B cell (primary cell): ENCODE measurements around the gene RABEP2. TPM values are rescaled to one million over a fixed set of nuclear protein-coding genes. Genes with fewer than 3 reads are reported as not detected.

Source experiments
- ATAC-seq: fragments of 200-7000 bp; cut with Tn5 transposase; one replicate; pipeline ENCODE4 v1.10.0; 2021; ENCODE audit warnings: low read depth, mild to moderate bottlenecking, moderate number of reproducible peaks, moderate library complexity
- CTCF ChIA-PET: fragments of 350-600 bp; sonication (Branson Sonifier 250); formaldehyde crosslinking; loops from one replicate; lab custom pipeline; 2021; ENCODE audit warnings: antibody characterized with exemption, inconsistent platforms; lab: Charles Lee
- POLR2A ChIA-PET: fragments of 350-600 bp; sonication (Branson Sonifier 250); formaldehyde crosslinking; loops from one replicate; lab custom pipeline; 2021; ENCODE audit warnings: antibody characterized with exemption; lab: Charles Lee
- DNase-seq: peaks from one replicate; pipeline ENCODE4 v3.0.0; 2013
- H2AFZ ChIP-seq: 2 replicates; pipeline ENCODE4 v1.6.1; 2012; ENCODE audit warnings: mild to moderate bottlenecking, low read depth, low read length; ENCODE audit not compliant: insufficient read depth, poor library complexity, severe bottlenecking
- H3K27ac ChIP-seq, 2 donors: 1 replicate in 1 of 2; 2 replicates in 1 of 2; pipeline ENCODE4 v1.5.1; 2012 to 2013; ENCODE audit warnings: low read length in 2 of 2, mild to moderate bottlenecking in 2 of 2, moderate library complexity in 1 of 2
- H3K27me3 ChIP-seq, 4 experiments: fragments of 200-600 bp in 1 of 4; sonication (generic) in 1 of 4; replicated peaks in 1 of 4; 1 replicate in 2 of 4; 2 replicates in 2 of 4; pipeline versions ENCODE4 v1.6.1 to v1.7.0; 2013 to 2016; ENCODE audit warnings: low read length in 3 of 4, mild to moderate bottlenecking in 2 of 4, mixed read lengths in 1 of 4, moderate library complexity in 1 of 4; ENCODE audit not compliant: insufficient read depth in 4 of 4, control insufficient read depth in 3 of 4; ENCODE audit errors: control extremely low read depth in 1 of 4
- H3K36me3 ChIP-seq, 2 experiments: replicated peaks in 1 of 2; 1 replicate in 1 of 2; 2 replicates in 1 of 2; pipeline versions ENCODE4 v1.6.1 to v1.7.1; 2013; ENCODE audit warnings: low read length in 1 of 2; ENCODE audit not compliant: insufficient read depth in 2 of 2, control insufficient read depth in 1 of 2; ENCODE audit errors: control extremely low read depth in 1 of 2, extremely low read depth in 1 of 2
- H3K4me1 ChIP-seq, 2 donors: fragments of 200-600 bp in 1 of 2; sonication (generic) in 1 of 2; 1 replicate in 1 of 2; 2 replicates in 1 of 2; pipeline versions ENCODE4 v1.5.1 to v1.6.1; 2013 to 2017; ENCODE audit warnings: low read length in 2 of 2; ENCODE audit not compliant: control insufficient read depth in 2 of 2, insufficient read depth in 2 of 2
- H3K4me2 ChIP-seq: replicated peaks from 2 replicates; pipeline ENCODE3; 2012; ENCODE audit warnings: mild to moderate bottlenecking, low read depth, low read length; ENCODE audit not compliant: poor library complexity, severe bottlenecking
- H3K4me3 ChIP-seq, 5 experiments: fragments of 200-600 bp in 1 of 5; sonication (generic) in 1 of 5; 1 replicate in 3 of 5; 2 replicates in 2 of 5; pipeline versions ENCODE4 v1.5.1 to v1.7.0; 2011 to 2016; ENCODE audit warnings: low read length in 4 of 5, mild to moderate bottlenecking in 4 of 5, low read depth in 2 of 5, control low read depth in 1 of 5, moderate library complexity in 1 of 5; ENCODE audit not compliant: insufficient read depth in 1 of 5; ENCODE audit errors: control extremely low read depth in 1 of 5, extremely low read depth in 1 of 5
- H3K79me2 ChIP-seq: fragments of 200-600 bp; sonication (generic); one replicate; pipeline ENCODE4 v1.6.0; 2016; ENCODE audit warnings: low read length; ENCODE audit not compliant: control insufficient read depth, insufficient read depth
- H3K9ac ChIP-seq: fragments of 200-600 bp; sonication (generic); 2 replicates; pipeline ENCODE4 v1.6.1; 2017; ENCODE audit warnings: mild to moderate bottlenecking, low read length, moderate library complexity
- H3K9me3 ChIP-seq, 3 donors: one replicate each; pipeline versions ENCODE4 v1.6.1 to v1.7.1; 2013; ENCODE audit warnings: low read length in 2 of 3; ENCODE audit not compliant: control insufficient read depth in 2 of 3, insufficient read depth in 1 of 3; ENCODE audit errors: control extremely low read depth in 1 of 3
- H4K20me1 ChIP-seq: 2 replicates; pipeline ENCODE4 v1.6.0; 2012; ENCODE audit warnings: mild to moderate bottlenecking, low read length; ENCODE audit not compliant: insufficient read depth, control insufficient read depth, poor library complexity, severe bottlenecking
- H3K27ac Mint-ChIP-seq: one replicate; pipeline ENCODE4 v1.8.0; 2021; ENCODE audit warnings: mixed read lengths
- H3K27me3 Mint-ChIP-seq: one replicate; pipeline ENCODE4 v1.8.0; 2021; ENCODE audit warnings: mixed read lengths
- H3K4me1 Mint-ChIP-seq: one replicate; pipeline ENCODE4 v1.8.0; 2021; ENCODE audit warnings: mixed read lengths
- H3K4me3 Mint-ChIP-seq: one replicate; pipeline ENCODE4 v1.8.0; 2021; ENCODE audit warnings: mixed read lengths
- H3K9me3 Mint-ChIP-seq: one replicate; pipeline ENCODE4 v1.8.0; 2022; ENCODE audit warnings: mixed read lengths; ENCODE audit not compliant: insufficient read depth
- CTCF ChIP-seq: fragments of 200-600 bp; IDR thresholded peaks from one replicate; pipeline ENCODE4 v1.8.0; 2022; ENCODE audit warnings: antibody characterized with exemption, mild to moderate bottlenecking
- EZH2 ChIP-seq: IDR thresholded peaks from 2 replicates; pipeline ENCODE4 v1.6.1; 2012; ENCODE audit warnings: borderline replicate concordance, low read depth, mild to moderate bottlenecking, moderate library complexity, low read length; ENCODE audit not compliant: insufficient read depth, poor library complexity, severe bottlenecking
- WGBS: methylation state at CpG from one replicate; pipeline ENCODE4 v1.1.5; 2013; ENCODE audit warnings: missing lambda C conversion rate; ENCODE audit not compliant: insufficient coverage; 5-methylcytosine and 5-hydroxymethylcytosine counted together
- intact Hi-C: fragments of 100-400 bp; cut with micrococcal nuclease; formaldehyde crosslinking; loops from one replicate; pipeline ENCODE4 v1.10.0; 2022
- polyA plus RNA-seq: library from polyadenylated mRNA; depleted of rRNA; stranded (reverse); fragments of >200 nt; gene quantifications from 2 replicates; pipeline ENCODE4 v1.2.3, GENCODE V29; 2012
- total RNA-seq, 2 donors: library from RNA; stranded (reverse); fragments of 120-200 nt in 1 of 2; gene quantifications; 1 replicate in 1 of 2; 2 replicates in 1 of 2; pipeline versions ENCODE4 v1.2.3 to v1.2.4, GENCODE V29; 2013 to 2022

Gene RABEP2
- total and polyA plus RNA-seq, 2 donors (not counting 1 experiment from before 2014, with no cell fraction given), result 136 to 178 TPM

GRCh38 chr16:28883221-28883996, 41.6 kb downstream of the RABEP2 start:
- ChIA-PET CTCF (interaction anchor here (0.5 kb wide), 1 partner anchor 1619 kb away, joined by 5 read pairs; no protein-coding TSS in a partner anchor), POLR2A (no interaction called here)
- Mint-ChIP-seq H3K4me3 (no peak overlapping the region), H3K27ac (no peak overlapping the region), H3K27me3 (peaks cover 6% of the 10 kb centered on the region), H3K4me1 (peaks cover 15% of the 10 kb centered on the region), H3K9me3 (no peaks in the 10 kb centered on the region)
- H3K27me3 ChIP-seq, result peaks cover 0 to 8% (median 1%) of the 10 kb centered on the region in 4 experiments
- no peak for DNase-seq
- H3K9ac ChIP-seq, result no peak overlapping the region
- peaks cover 13 to 17% of the 10 kb centered on the region in 2 donors for H3K4me1 ChIP-seq
- ATAC-seq, result no peak
- no peak overlapping the region for H3K27ac ChIP-seq
- H3K4me2 ChIP-seq, result no peak overlapping the region
- H3K4me3 ChIP-seq, result no peak overlapping the region
- WGBS, result 89% methylated on average over 21 of the region's 25 CpGs
- no peaks in the 10 kb centered on the region for H3K36me3 ChIP-seq
- H3K79me2 ChIP-seq, result no peaks in the 10 kb centered on the region
- no peaks in the 10 kb centered on the region for H4K20me1 ChIP-seq
- H2AFZ ChIP-seq, result no peak overlapping the region
- intact Hi-C loops, result no loop called here
- H3K9me3 ChIP-seq, result no peaks in the 10 kb centered on the region
- TF ChIP-seq CTCF (no peak), EZH2 (no peak)

- intact Hi-C loops, result no loop called here
- TF ChIP-seq CTCF (no peak), EZH2 (no peak)
- H3K27me3 ChIP-seq, result peaks cover 0 to 8% (median 1%) of the 10 kb centered on the region in 4 experiments
- no peaks in the 10 kb centered on the region for H3K9me3 ChIP-seq
- Mint-ChIP-seq H3K27me3 (peaks cover 6% of the 10 kb centered on the region), H3K4me3 (no peak overlapping the region), H3K27ac (no peak overlapping the region), H3K9me3 (no peaks in the 10 kb centered on the region), H3K4me1 (peaks cover 15% of the 10 kb centered on the region)
- H3K4me2 ChIP-seq, result no peak overlapping the region
- no peak for ATAC-seq
- DNase-seq, result no peak
- WGBS, result 86% methylated on average over 19 of the region's 24 CpGs
- H3K4me1 ChIP-seq, result peaks cover 13 to 17% of the 10 kb centered on the region in 2 donors
- H4K20me1 ChIP-seq, result no peaks in the 10 kb centered on the region
- H2AFZ ChIP-seq, result no peak overlapping the region
- no peaks in the 10 kb centered on the region for H3K79me2 ChIP-seq
- no peak overlapping the region for H3K27ac ChIP-seq
- ChIA-PET CTCF (interaction anchor here (0.5 to 1.4 kb wide), 2 partner anchors 59 to 1620 kb away, joined by 3 to 5 read pairs; no protein-coding TSS in a partner anchor), POLR2A (no interaction called here)
- no peaks in the 10 kb centered on the region for H3K36me3 ChIP-seq
- no peak overlapping the region for H3K4me3 ChIP-seq
- no peak overlapping the region for H3K9ac ChIP-seq
Measured at GRCh38 chr16:28882551-28883160, 42.4 kb downstream of the RABEP2 start.
